Measurements from ENCODE around the gene ATP2C1. TPM values are rescaled to one million over a fixed set of nuclear protein-coding genes. Genes with fewer than 3 reads are reported as not detected.
"Not testable (repeated sequence)": the region's sequence is repeated elsewhere in the genome, so short reads cannot be mapped to it uniquely, and the experiment has no call there.

ATP2C1 gene
- total and polyA plus RNA-seq, 4 donors, result 41.4 to 126 (median 74.2) TPM

- no peaks in the 10 kb centered on the region for H3K27me3 ChIP-seq (ENCODE audit: control insufficient read depth in 3 of 3, insufficient read depth in 3 of 3, low read length in 2 of 3)
- peak in 1 of 3 donors; percentile 26 for DNase-seq
- peaks cover 0 to 3% (median 1%) of the 10 kb centered on the region in 4 donors for H3K9me3 ChIP-seq (ENCODE audit: control insufficient read depth in 4 of 4, insufficient read depth in 3 of 4, low read length in 3 of 4)
- no peak for ATAC-seq (ENCODE audit: insufficient read depth, low FRiP score)
- H3K27ac ChIP-seq (ENCODE audit: low read depth in 1 of 2, low read length in 1 of 2), result no peak overlapping the region
- H3K4me1 ChIP-seq (ENCODE audit: control insufficient read depth in 5 of 5, insufficient read depth in 5 of 5, low read length in 5 of 5), result no peaks in the 10 kb centered on the region
- 72 to 91% methylated on average over 2 of the region's 2 CpGs for WGBS, 2 donors
- H3K36me3 ChIP-seq (ENCODE audit: control insufficient read depth in 4 of 4, insufficient read depth in 4 of 4, low read length in 4 of 4), result peaks cover 0 to 2% (median 0%) of the 10 kb centered on the region in 4 donors
- no peak for TF ChIP-seq CTCF (IDR thresholded peaks at IDR 0.05; ENCODE audit: control extremely low read depth, extremely low read depth)
- no peak overlapping the region for H3K4me3 ChIP-seq
- H3K9ac ChIP-seq (ENCODE audit: insufficient read depth in 1 of 2, low read length in 2 of 2), result no peak overlapping the region
Measured at GRCh38 chr3:131038326-131038725, 144.4 kb downstream of the ATP2C1 start.

GRCh38 chr3:131042271-131042985, 148.5 kb downstream of the ATP2C1 start:
- not testable (repeated sequence) for H3K9ac ChIP-seq (ENCODE audit: insufficient read depth in 1 of 2, low read length in 2 of 2); DNase-seq; ATAC-seq (ENCODE audit: insufficient read depth, low FRiP score); H3K27me3 ChIP-seq (ENCODE audit: control insufficient read depth in 3 of 3, insufficient read depth in 3 of 3, low read length in 2 of 3); H3K27ac ChIP-seq (ENCODE audit: low read depth in 1 of 2, low read length in 1 of 2); H3K4me1 ChIP-seq (ENCODE audit: control insufficient read depth in 5 of 5, insufficient read depth in 5 of 5, low read length in 5 of 5); H3K36me3 ChIP-seq (ENCODE audit: control insufficient read depth in 4 of 4, insufficient read depth in 4 of 4, low read length in 4 of 4); H3K4me3 ChIP-seq; H3K9me3 ChIP-seq (ENCODE audit: control insufficient read depth in 4 of 4, insufficient read depth in 3 of 4, low read length in 3 of 4)
- WGBS, 2 donors, result 71 to 73% methylated on average over 10 of the region's 10 CpGs

GRCh38 chr3:131047582-131047981, 153.7 kb downstream of the ATP2C1 start:
- H3K36me3 ChIP-seq (ENCODE audit: control insufficient read depth in 4 of 4, insufficient read depth in 4 of 4, low read length in 4 of 4), result peaks cover 0 to 2% (median 0%) of the 10 kb centered on the region in 4 donors
- TF ChIP-seq CTCF (IDR thresholded peaks at IDR 0.05; ENCODE audit: control extremely low read depth, extremely low read depth), result no peak
- no peak for ATAC-seq (ENCODE audit: insufficient read depth, low FRiP score)
- H3K4me1 ChIP-seq (ENCODE audit: control insufficient read depth in 5 of 5, insufficient read depth in 5 of 5, low read length in 5 of 5), result no peaks in the 10 kb centered on the region
- H3K27ac ChIP-seq (ENCODE audit: low read depth in 1 of 2, low read length in 1 of 2), result no peak overlapping the region
- no peak overlapping the region for H3K9ac ChIP-seq (ENCODE audit: insufficient read depth in 1 of 2, low read length in 2 of 2)
- 93 to 97% methylated on average over 2 of the region's 2 CpGs for WGBS, 2 donors
- no peaks in the 10 kb centered on the region for H3K27me3 ChIP-seq (ENCODE audit: control insufficient read depth in 3 of 3, insufficient read depth in 3 of 3, low read length in 2 of 3)
- no peak for DNase-seq
- peaks cover 0 to 3% (median 0%) of the 10 kb centered on the region in 4 donors for H3K9me3 ChIP-seq (ENCODE audit: control insufficient read depth in 4 of 4, insufficient read depth in 3 of 4, low read length in 3 of 4)
- H3K4me3 ChIP-seq, result no peak overlapping the region

- H3K4me3 ChIP-seq, result no peak overlapping the region
- H3K36me3 ChIP-seq (ENCODE audit: control insufficient read depth in 4 of 4, insufficient read depth in 4 of 4, low read length in 4 of 4), result peaks cover 0 to 2% (median 0%) of the 10 kb centered on the region in 4 donors
- H3K27me3 ChIP-seq (ENCODE audit: control insufficient read depth in 3 of 3, insufficient read depth in 3 of 3, low read length in 2 of 3), result no peaks in the 10 kb centered on the region
- 87 to 94% methylated on average over 7 of the region's 7 CpGs for WGBS, 2 donors
- H3K4me1 ChIP-seq (ENCODE audit: control insufficient read depth in 5 of 5, insufficient read depth in 5 of 5, low read length in 5 of 5), result no peaks in the 10 kb centered on the region
- TF ChIP-seq CTCF (IDR thresholded peaks at IDR 0.05; ENCODE audit: control extremely low read depth, extremely low read depth), result no peak
- no peak overlapping the region for H3K9ac ChIP-seq (ENCODE audit: insufficient read depth in 1 of 2, low read length in 2 of 2)
- ATAC-seq (ENCODE audit: insufficient read depth, low FRiP score), result no peak
- peaks cover 0 to 3% (median 0%) of the 10 kb centered on the region in 4 donors for H3K9me3 ChIP-seq (ENCODE audit: control insufficient read depth in 4 of 4, insufficient read depth in 3 of 4, low read length in 3 of 4)
- DNase-seq, result no peak
- no peak overlapping the region for H3K27ac ChIP-seq (ENCODE audit: low read depth in 1 of 2, low read length in 1 of 2)
Measured at GRCh38 chr3:131048030-131048429, 154.1 kb downstream of the ATP2C1 start.

All from lung (tissue), 12 donors.